ENCODE data around the gene TMEM134.
A peak's percentile ranks its signal among the peaks of the same experiment; 100 is the strongest.

Gene TMEM134

DNA sequence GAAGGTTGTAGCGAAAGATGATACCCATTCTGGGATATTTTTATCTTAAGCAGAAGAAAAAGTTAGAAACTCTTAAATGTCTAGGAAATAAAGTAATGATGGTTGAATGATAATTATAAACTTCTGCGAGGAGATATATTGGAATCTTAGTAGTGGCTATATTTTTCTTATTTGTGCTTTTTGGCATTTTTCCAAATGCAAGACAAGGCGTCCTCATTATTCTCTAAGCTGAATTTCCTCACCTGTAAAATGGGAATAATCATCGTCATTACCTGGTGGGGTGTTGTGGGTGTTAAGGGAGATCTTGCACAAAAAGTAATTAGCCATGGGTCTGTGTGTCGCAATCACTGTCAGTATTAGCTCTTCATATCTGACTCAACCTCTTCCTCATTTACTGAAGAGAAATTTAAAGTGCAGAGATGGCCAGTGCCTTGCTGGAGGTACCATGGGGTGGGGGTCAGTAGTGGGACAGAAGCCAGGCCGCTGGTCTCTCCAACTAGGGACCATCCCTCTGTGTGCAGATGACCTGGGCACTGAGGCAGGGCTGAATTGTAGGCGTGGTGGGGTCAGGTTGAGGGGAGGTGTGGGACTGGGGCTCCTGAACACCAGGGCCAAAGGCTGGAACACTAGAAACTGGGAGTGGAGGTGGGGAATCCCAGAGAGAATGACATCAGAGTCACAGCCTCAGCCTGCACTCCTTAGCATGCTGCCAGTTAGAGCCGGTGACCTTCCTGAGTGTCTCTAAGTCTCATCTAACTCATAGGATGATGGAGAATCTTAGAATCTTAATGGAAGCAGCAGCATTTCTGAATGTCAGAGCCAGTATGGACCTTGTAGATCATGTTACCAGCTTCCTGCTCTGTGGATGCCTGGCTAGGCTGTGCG, 32.0 kb upstream of the TMEM134 start:
- DNase-seq = no peak

- no peak for DNase-seq
Observed at GRCh38 chr11:67500484-67500821, 31.4 kb upstream of the TMEM134 start.

DNA sequence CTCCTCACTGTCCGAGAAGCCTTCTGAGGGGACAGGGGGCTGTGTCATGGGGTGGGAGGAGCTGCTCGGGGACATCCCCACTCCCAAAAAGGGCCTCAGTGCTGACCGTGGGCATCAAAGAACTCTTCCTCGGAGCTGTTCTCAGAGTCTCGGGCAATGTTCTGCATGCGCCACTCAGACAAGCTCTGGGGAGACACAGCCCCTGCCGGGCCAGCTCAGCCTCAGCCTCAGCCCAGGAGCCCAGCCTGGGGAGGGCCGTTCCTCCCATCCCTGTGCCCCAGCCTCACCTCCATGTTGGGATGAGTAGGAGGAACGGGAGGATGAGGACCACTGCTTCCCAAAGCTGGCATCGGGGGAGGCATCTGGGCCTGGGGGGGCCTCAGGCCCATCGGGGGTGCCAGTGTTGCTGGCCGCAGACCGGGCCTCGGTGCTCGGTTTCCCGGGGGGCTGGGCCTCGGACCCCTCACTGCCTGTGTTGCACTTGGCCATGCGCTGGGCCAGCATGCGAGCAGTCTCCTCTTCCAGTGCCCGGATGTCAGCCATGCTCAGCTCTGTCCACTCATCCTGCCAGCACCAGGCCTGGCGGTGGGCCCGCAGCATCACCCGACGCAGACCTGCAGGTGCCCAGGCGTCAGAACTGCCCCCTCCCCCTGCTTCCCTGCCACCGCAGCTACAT, 30.9 kb upstream of the TMEM134 start:
- peak; percentile 59 for DNase-seq

- DNase-seq = peak; percentile 57
Observed at GRCh38 chr11:67498544-67498972, 29.5 kb upstream of the TMEM134 start.

GRCh38 chr11:67497656-67498291, 28.7 kb upstream of the TMEM134 start:
- DNase-seq = peak; percentile 54

GRCh38 chr11:67496113-67496512, 27.1 kb upstream of the TMEM134 start:
- peak; percentile 45 for DNase-seq

DNA sequence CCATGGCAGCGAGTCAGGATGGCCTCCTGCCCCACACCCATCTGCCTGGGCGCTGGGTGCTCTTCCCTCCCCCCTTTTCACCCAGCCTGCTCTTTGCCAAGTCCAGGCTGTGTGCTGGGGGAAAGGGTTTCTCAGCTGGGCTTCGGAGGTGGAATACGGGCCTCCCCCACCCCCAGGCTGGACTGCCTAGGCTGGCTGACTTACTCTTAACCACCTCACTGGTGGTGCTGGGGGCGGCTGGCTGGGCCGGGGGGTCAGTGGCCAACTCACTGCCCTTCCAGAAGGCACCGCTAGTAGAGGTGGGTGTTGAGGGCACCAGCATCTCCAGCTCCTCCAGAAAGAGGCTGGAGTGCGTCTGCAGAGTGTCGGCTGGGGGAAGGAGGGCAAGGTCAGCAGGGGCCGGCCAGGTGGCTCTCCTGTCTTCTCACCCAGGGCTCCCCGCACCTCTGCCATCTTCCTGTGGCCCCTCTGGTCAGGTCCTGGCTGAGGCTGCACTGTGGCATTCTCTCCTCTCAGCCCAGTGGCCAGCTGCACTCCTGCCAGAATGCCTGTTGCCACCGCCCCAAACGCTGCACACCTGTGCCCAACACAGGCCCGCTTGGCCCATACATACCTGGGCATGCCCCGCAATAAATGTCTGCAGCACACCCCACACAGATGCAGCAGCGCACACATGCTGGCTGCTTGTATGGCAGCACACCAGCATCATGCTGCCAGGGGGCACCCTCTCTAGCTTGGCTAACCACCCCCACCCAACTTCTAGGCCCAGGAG, 26.4 kb upstream of the TMEM134 start:
- DNase-seq = peak; percentile 60

DNA sequence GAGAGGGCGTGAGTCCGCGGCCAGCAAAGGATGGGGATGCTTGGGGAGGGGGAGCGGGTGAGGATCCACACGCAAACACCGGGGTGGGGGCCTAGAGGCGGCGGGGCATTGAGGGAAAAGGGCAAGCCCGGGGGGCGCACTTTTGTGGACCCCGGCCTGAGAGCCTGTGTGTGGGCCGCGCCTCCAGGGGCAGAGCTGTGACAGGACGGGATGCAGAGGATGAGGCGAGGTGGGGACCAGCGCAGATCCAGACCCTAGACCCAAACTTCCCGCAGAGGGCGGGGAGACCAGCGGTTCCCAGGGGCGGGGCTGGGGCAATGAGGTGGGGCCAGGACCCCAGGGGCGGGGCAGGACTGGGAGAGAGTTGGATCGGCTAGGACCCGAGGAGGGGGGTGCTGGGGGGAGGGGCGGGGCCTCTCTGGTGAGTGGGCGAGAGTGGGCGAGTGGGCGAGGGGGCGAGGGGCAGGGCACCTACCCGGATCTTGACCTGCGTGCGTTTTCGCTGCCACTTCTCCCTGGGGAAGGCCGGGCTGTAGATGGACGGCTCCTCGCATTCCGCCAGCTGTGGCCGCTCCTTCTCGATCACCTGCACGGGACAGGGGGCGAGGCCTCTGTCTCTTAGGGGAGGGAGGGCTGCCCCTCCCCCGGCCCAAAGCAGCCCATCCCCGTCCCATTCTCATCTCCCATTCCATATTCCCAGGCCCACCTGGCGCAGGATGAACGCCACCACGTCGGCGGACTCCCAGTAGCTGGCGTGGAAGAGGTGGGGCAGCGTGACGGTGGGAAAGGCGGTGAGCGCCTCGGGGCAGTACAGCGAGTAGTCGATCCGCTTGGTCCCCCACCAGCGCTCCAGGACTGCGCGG, 25.6 kb upstream of the TMEM134 start:
- peak; percentile 62 for DNase-seq

DNA sequence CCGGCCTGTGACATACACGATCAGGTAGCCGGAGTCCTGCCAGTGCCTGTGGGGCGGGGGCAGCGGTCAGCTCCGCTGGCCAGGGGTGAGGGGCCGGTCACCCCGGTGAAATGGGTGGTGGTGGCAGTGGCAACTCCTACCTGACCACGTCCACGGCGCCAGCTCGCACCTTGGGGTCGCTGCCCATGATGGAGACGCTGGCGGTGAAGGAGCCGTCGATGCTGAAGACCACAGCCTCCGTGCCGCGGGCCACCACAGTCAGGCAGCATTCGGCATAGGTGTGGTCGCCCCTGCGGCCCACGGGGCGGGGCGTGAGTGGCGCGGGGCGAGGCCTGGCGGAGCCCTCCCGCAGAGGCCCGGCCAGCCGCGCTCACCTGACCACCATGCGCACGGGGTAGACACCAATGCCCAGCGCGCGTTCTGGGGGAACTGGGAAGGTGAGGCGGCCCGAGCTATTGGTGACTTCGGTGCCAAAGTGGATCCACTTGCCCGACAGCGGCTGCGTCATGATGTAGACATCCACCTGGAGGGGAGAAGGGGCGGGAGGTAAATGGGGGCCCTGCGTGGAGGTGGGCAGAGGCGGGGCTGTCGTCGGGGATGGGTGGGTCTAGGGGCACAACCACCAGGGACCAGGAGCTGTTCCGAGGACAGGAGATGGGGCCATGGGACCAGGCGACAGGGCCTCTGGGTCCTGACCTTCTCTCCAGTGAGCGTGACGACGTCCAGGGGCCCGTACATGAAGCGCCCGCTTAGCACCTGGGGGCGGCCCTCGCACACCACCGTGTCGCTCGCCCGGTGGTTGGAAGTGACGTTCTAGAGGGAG, 24.7 kb upstream of the TMEM134 start:
- DNase-seq = peak; percentile 61

DNA sequence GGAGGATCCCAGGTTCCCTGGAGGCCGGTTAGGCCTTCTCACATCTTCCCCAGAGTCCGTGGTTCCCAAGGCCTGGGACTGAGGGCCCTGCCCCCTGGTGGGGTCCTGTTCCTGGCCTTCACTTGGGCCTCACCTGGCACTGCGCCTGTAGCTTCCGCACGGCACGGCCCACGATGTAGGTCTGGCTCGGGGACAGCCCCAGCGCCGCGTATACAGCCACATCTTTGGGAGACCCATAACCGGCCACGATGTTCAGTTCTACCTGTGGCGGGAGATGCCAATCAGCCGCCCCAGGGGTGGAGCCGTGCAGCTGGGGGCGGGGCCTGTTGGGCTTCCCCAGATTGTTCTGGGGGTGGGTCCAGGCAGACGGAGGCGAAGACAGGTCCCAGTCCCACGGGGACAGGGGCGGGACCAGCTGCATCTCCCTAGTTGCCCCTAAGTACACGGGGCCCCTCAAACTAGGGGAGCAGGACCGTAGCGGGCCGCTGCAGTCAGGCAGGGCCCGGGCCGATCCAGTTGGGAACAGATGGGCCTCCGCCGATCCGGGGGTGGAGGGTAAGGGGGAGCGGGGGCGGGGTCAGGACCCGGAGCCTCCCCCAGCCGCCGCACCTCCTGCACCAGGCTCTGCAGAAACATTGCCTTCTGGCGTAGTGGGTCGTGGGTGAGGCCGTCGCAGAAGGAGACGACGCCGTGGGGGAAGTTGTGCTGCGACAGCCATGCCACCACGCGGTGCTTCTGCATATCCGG, 23.9 kb upstream of the TMEM134 start:
- DNase-seq = peak; percentile 68

GRCh38 chr11:67492069-67492727, 23.1 kb upstream of the TMEM134 start:
- DNase-seq = peak; percentile 59

- peak; percentile 59 for DNase-seq
Observed at GRCh38 chr11:67491276-67492068, 22.4 kb upstream of the TMEM134 start.

GRCh38 chr11:67490727-67491065, 21.6 kb upstream of the TMEM134 start:
- DNase-seq = peak; percentile 61

DNA sequence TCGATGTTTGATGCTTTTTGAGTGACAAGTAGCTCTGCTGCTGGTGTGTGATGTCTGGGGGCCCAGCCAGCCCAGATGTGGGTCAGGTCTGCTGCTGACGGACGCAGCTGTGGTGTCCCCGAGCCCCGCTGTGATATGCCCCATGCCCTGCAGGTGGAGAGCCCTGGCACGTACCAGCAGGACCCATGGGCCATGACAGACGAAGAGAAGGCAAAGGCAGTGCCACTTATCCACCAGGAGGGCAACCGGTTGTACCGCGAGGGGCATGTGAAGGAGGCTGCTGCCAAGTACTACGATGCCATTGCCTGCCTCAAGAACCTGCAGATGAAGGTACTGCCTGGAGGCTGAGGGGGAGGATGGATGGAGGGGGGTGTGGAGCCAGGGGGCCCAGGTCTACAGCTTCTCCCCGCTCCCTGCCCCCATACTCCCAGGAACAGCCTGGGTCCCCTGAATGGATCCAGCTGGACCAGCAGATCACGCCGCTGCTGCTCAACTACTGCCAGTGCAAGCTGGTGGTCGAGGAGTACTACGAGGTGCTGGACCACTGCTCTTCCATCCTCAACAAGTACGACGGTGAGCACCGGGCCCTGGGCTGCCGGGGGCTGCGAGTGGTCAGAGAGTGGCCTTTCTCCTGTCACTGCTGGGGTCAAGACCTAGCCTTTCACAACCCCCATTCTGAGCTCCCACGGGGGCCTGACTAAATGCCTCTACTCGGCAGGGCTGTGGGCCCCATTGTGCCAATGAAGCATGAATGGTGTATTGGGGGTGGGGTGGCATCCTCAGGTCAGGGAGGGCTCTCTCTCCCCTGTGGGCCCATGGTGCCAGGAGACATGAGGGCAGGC, 21.1 kb upstream of the TMEM134 start:
- no peak for DNase-seq

DNA sequence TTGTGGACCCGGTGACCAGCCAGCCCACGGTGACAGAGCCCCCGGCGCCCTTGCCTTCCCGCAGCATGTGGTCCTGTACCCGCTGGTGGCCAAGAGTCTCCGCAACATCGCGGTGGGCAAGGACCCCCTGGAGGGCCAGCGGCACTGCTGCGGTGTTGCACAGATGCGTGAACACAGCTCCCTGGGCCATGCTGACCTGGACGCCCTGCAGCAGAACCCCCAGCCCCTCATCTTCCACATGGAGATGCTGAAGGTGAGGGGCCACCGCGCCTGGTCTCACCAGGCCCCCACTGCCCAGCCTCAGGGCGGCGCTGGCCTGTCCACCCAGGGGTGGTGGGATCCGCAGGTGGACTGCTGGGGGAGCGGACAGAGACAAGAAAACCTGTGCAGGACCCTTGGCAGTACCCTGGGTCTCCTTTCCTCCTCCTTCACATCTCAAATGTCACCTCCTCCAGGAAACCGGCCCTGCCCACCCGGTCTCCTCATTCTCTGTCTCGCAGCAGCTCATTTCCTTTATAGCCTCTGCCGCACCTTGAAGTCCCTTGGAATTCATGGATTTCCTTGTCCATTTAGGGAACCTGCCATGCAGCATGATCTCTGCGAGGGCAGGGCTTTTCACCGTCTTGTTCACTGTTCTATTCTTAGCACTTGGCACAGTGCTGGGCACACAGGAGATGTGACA, 20.3 kb upstream of the TMEM134 start:
- no peak for DNase-seq

DNA sequence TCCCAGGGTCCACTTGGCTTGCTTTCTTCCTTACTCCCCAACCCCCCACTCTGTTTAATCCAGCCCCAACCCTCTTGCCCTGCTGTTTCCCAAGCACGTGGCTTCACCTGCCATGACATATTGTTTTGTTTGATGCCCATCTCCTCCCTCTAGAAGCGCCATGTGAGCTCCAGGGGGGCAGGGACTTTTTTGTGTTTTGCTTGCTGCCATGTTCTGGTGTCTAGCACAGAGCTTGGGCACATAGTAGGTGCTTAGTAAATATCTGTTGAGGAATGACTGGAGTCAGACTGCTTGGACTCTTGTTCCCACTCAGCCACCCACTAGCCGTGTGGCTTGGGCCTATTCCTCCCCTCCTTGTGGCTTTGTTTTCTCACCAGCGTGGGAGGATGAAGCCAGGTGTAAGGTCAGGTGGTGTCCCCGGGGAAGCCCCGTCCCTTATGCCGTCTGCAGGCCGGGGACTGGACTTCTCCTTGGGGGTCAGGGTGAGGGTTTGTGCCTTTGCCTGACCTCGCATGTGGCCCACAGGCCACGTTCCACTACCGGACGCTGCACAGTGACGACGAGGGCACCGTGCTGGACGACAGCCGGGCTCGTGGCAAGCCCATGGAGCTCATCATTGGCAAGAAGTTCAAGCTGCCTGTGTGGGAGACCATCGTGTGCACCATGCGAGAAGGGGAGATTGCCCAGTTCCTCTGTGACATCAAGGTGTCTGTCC, 17.6 kb upstream of the TMEM134 start:
- peak; percentile 82 for DNase-seq

DNA sequence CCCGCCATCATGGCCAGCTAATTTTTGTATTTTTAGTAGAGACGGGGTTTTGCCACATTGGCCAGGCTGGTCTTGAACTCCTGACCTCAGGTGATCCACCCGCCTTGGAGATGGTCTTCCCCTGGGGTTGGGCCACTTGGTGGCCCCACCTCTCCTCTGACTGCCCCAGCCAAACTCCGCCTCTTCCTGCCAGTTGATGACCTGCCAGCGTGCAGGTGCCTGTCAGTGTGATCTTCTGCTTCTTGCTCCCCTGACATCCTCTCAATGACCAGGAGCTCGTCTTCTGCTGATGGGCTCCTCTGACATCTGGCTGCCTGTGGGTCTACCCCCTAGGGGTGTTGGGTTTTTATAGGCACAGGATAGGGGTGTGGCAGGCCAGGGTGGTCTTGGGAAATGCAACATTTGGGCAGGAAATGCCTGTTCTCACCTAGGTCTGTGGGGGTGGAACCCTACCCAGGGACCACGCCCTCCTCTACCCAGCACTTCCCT, 16.9 kb upstream of the TMEM134 start:
- peak; percentile 79 for DNase-seq

All from activated effector memory CD4-positive, alpha-beta T cell treated with anti-CD3 and anti-CD28 coated beads, Interleukin-2, amount 50 U/mL, for 16 hours (primary cell).